ENCODE data around the gene GMPR2. TPM values are rescaled to one million over a fixed set of nuclear protein-coding genes. Genes with fewer than 3 reads are reported as not detected.

Gene GMPR2
- total and polyA plus RNA-seq, 11 donors: 23.9 to 55.9 (median 31.5) TPM

GRCh38 chr14:24254630-24255392 is 22.1 kb downstream of the GMPR2 start:
- Histone ChIP-seq H3K9me3 (no peaks in the 10 kb centered on the region), H3K4me3 (no peak overlapping the region), H3K27me3 (no peaks in the 10 kb centered on the region), H3K36me3 (peaks cover 0 to 9% (median 0%) of the 10 kb centered on the region in 9 donors), H3K27ac (no peak overlapping the region), H3K4me1 (peaks cover 0 to 19% (median 0%) of the 10 kb centered on the region in 12 donors)
- 93 to 94% (median 93%) methylated on average over 15 to 19 of the region's 19 CpGs for WGBS, 4 donors
- no peak for TF ChIP-seq CTCF (IDR thresholded peaks at IDR 0.05)
- TF ChIP-seq POLR2A (IDR thresholded peaks at IDR 0.05): no peak
- intact Hi-C loops (cut with DNase I): no loop called here
- no peak for ATAC-seq
- DNase-seq: no peak

GRCh38 chr14:24255438-24255837 is 22.7 kb downstream of the GMPR2 start:
- TF ChIP-seq CTCF (IDR thresholded peaks at IDR 0.05): no peak
- intact Hi-C loops (cut with DNase I): no loop called here
- H3K27me3 ChIP-seq: no peaks in the 10 kb centered on the region
- peaks cover 0 to 16% (median 0%) of the 10 kb centered on the region in 12 donors for H3K4me1 ChIP-seq
- H3K27ac ChIP-seq: no peak overlapping the region
- no peaks in the 10 kb centered on the region for H3K9me3 ChIP-seq
- DNase-seq (no peak), ATAC-seq (no peak)
- peaks cover 0 to 9% (median 0%) of the 10 kb centered on the region in 9 donors for H3K36me3 ChIP-seq
- no peak overlapping the region for H3K4me3 ChIP-seq
- WGBS, 4 donors: 90 to 93% (median 91%) methylated on average over 7 to 8 of the region's 8 CpGs

- 93 to 96% (median 95%) methylated on average over 11 to 12 of the region's 12 CpGs for WGBS, 4 donors
- peaks cover 0 to 9% (median 0%) of the 10 kb centered on the region in 12 donors for H3K4me1 ChIP-seq
- intact Hi-C loops (cut with DNase I): no loop called here
Measured at GRCh38 chr14:24255931-24256711, 23.4 kb downstream of the GMPR2 start.

More at GRCh38 chr14:24255931-24256711, 23.4 kb downstream of the GMPR2 start:
- Histone ChIP-seq H3K27ac (no peak overlapping the region), H3K36me3 (peaks cover 0 to 9% (median 0%) of the 10 kb centered on the region in 9 donors), H3K27me3 (no peaks in the 10 kb centered on the region), H3K9me3 (no peaks in the 10 kb centered on the region), H3K4me3 (no peak overlapping the region)
- no peak for TF ChIP-seq POLR2A (IDR thresholded peaks at IDR 0.05)
- no peak for TF ChIP-seq CTCF (IDR thresholded peaks at IDR 0.05)
- ATAC-seq: no peak
- DNase-seq: no peak
